SK-N-SH (cell line): Measurements from ENCODE around the gene PEPD. TPM values are rescaled to one million over a fixed set of nuclear protein-coding genes. Genes with fewer than 3 reads are reported as not detected.

Source experiments
- CTCF ChIA-PET: fragments of 300-600, 350-600 bp; formaldehyde crosslinking; extraction: SDS; loops from one replicate; lab custom pipeline; 2021; lab: Yijun Ruan, JAX
- POLR2A ChIA-PET: fragments of 350-600 bp; sonication (Branson Sonifier 250); formaldehyde crosslinking; extraction: SDS; loops from one replicate; lab custom pipeline; 2020; ENCODE audit warnings: antibody characterized with exemption, inconsistent platforms; lab: Yijun Ruan, JAX
- DNase-seq: peaks from one replicate; pipeline ENCODE4 v3.0.0; 2012
- H2AFZ ChIP-seq: fragments of 200-600 bp; sonication (generic); 2 replicates; pipeline ENCODE4 v1.8.1; 2016; ENCODE audit warnings: antibody characterized with exemption, mild to moderate bottlenecking, low read depth
- H3F3A ChIP-seq: fragments of 200-600 bp; sonication (generic); replicated peaks from 2 replicates; pipeline ENCODE3; 2016; ENCODE audit warnings: antibody characterized with exemption, mild to moderate bottlenecking; ENCODE audit not compliant: insufficient read depth
- H3K27ac ChIP-seq, 2 experiments: fragments of 200-500 bp in 1 of 2; fragments of 200-600 bp in 1 of 2; sonication (Bioruptor generic) in 1 of 2; sonication (generic), shearing (Covaris generic) in 1 of 2; 2 replicates each; pipeline versions ENCODE4 v1.5.1 to v1.6.1; 2014 to 2016; ENCODE audit warnings: low read depth in 2 of 2, inconsistent platforms in 1 of 2, low read length in 1 of 2, mild to moderate bottlenecking in 1 of 2, mixed read lengths in 1 of 2
- H3K27me3 ChIP-seq: fragments of 200-600 bp; sonication (generic), shearing (Covaris generic); 2 replicates; pipeline ENCODE4 v1.6.1; 2016; ENCODE audit warnings: mixed run types; ENCODE audit not compliant: insufficient read depth
- H3K36me3 ChIP-seq, 2 experiments: fragments of 200-500 bp in 1 of 2; fragments of 200-600 bp in 1 of 2; sonication (Bioruptor generic) in 1 of 2; sonication (generic) in 1 of 2; replicated peaks in 1 of 2; 2 replicates each; pipeline versions ENCODE3 to v1.5.1; 2014 to 2016; ENCODE audit warnings: low read length in 1 of 2, mild to moderate bottlenecking in 1 of 2; ENCODE audit not compliant: insufficient read depth in 2 of 2, control insufficient read depth in 1 of 2
- H3K4me1 ChIP-seq, 2 experiments: fragments of 200-500 bp in 1 of 2; fragments of 200-600 bp in 1 of 2; sonication (Bioruptor generic) in 1 of 2; sonication (generic), shearing (Covaris generic) in 1 of 2; 2 replicates each; pipeline versions ENCODE4 v1.5.1 to v1.6.1; 2014 to 2016; ENCODE audit warnings: low read depth in 1 of 2, low read length in 1 of 2, mixed run types in 1 of 2; ENCODE audit not compliant: insufficient read depth in 2 of 2, control insufficient read depth in 1 of 2
- H3K4me2 ChIP-seq: fragments of 200-600 bp; sonication (generic), shearing (Covaris generic); 2 replicates; pipeline ENCODE4 v1.6.1; 2017; ENCODE audit warnings: mixed run types
- H3K4me3 ChIP-seq, 2 experiments: fragments of 200-500 bp in 1 of 2; fragments of 200-600 bp in 1 of 2; sonication (Bioruptor generic) in 1 of 2; sonication (generic), shearing (Covaris generic) in 1 of 2; 2 replicates each; pipeline versions ENCODE4 v1.5.1 to v1.8.1; 2014 to 2016; ENCODE audit warnings: low read depth in 2 of 2, inconsistent platforms in 1 of 2, low read length in 1 of 2, mild to moderate bottlenecking in 1 of 2, mixed read lengths in 1 of 2, moderate library complexity in 1 of 2
- H3K79me2 ChIP-seq: fragments of 200-600 bp; sonication (generic); 2 replicates; pipeline ENCODE4 v1.8.1; 2017; ENCODE audit warnings: mild to moderate bottlenecking; ENCODE audit not compliant: insufficient read depth
- H3K9ac ChIP-seq: fragments of 200-600 bp; sonication (generic); 2 replicates; pipeline ENCODE4 v1.6.1; 2017; ENCODE audit warnings: mixed run types
- H3K9me2 ChIP-seq: fragments of 200-600 bp; sonication (generic); 2 replicates; pipeline ENCODE4 v1.6.1; 2017; ENCODE audit warnings: mixed run types
- H3K9me3 ChIP-seq: fragments of 200-600 bp; sonication (generic); 2 replicates; pipeline ENCODE4 v1.6.1; 2017; ENCODE audit warnings: mixed run types, mild to moderate bottlenecking, moderate library complexity
- H4K20me1 ChIP-seq: fragments of 200-600 bp; sonication (generic); 2 replicates; pipeline ENCODE4 v1.6.1; 2017; ENCODE audit warnings: mild to moderate bottlenecking, mixed run types; ENCODE audit not compliant: insufficient read depth
- CHD2 ChIP-seq: fragments of 150-350 bp; IDR thresholded peaks from 2 replicates; pipeline ENCODE4 v1.6.1; 2018; ENCODE audit warnings: low read length; ENCODE audit not compliant: partially characterized antibody
- EP300 ChIP-seq, 2 experiments: IDR thresholded peaks; 2 replicates each; pipeline versions ENCODE4 v1.4.0 to v1.6.1; 2012; ENCODE audit warnings: borderline replicate concordance in 1 of 2, low read depth in 1 of 2, low read length in 1 of 2
- EZH2phosphoT487 ChIP-seq: fragments of 200-600 bp; sonication (generic); IDR thresholded peaks from 2 replicates; pipeline ENCODE4 v1.6.1; 2017; ENCODE audit warnings: low read depth, mixed run types, mild to moderate bottlenecking, antibody characterized with exemption, moderate library complexity, borderline replicate concordance
- GABPA ChIP-seq: IDR thresholded peaks from 2 replicates; pipeline ENCODE4 v1.4.0; 2012; ENCODE audit warnings: low read depth, mild to moderate bottlenecking
- GATA2 ChIP-seq: sonication (generic); formaldehyde crosslinking; IDR thresholded peaks from 2 replicates; pipeline ENCODE4 v1.5.0; 2020; ENCODE audit warnings: mild to moderate bottlenecking, missing genetic modification reagents
- JUND ChIP-seq: IDR thresholded peaks from 2 replicates; pipeline ENCODE4 v1.4.0; 2012
- MEF2A ChIP-seq: IDR thresholded peaks from 2 replicates; pipeline ENCODE4 v1.4.0; 2012; ENCODE audit warnings: low read depth, borderline replicate concordance
- MXI1 ChIP-seq: IDR thresholded peaks from 2 replicates; pipeline ENCODE4 v1.6.1; 2012; ENCODE audit warnings: mild to moderate bottlenecking, low read depth, low read length, improper control_type of control experiment
- POLR2AphosphoS5 ChIP-seq: IDR thresholded peaks from 2 replicates; pipeline ENCODE4 v1.6.1; 2012; ENCODE audit warnings: low read depth, low read length
- RAD21 ChIP-seq: IDR thresholded peaks from 2 replicates; pipeline ENCODE4 v1.6.1; 2012; ENCODE audit warnings: mild to moderate bottlenecking, low read length
- RFX5 ChIP-seq: IDR thresholded peaks from 2 replicates; pipeline ENCODE4 v1.6.1; 2012; ENCODE audit warnings: mild to moderate bottlenecking, improper control_type of control experiment, low read length
- TAF1 ChIP-seq: IDR thresholded peaks from 2 replicates; pipeline ENCODE4 v1.6.1; 2012; ENCODE audit warnings: low read depth, mild to moderate bottlenecking, low read length, moderate library complexity, borderline replicate concordance
- TCF12 ChIP-seq: IDR thresholded peaks from 2 replicates; pipeline ENCODE4 v1.4.0; 2012
- TEAD4 ChIP-seq: IDR thresholded peaks from 2 replicates; pipeline ENCODE4 v1.4.0; 2012; ENCODE audit warnings: mild to moderate bottlenecking, borderline replicate concordance; ENCODE audit not compliant: insufficient read depth
- WGBS: methylation state at CpG from one replicate; pipeline ENCODE4 v1.1.6; 2017; ENCODE audit warnings: low lambda C conversion rate; 5-methylcytosine and 5-hydroxymethylcytosine counted together
- polyA plus RNA-seq, 3 experiments: library from polyadenylated mRNA; depleted of rRNA; stranded (reverse); fragments of >200 nt; gene quantifications; 2 replicates each; pipeline ENCODE4 v1.2.3, GENCODE V29; 2012
- TF ChIP-seq, protein P1 (sequence below): fragments of 200-600 bp; sonication (generic); IDR thresholded peaks from 2 replicates; pipeline ENCODE4 v1.6.1; 2017; ENCODE audit warnings: antibody characterized with exemption, mild to moderate bottlenecking, moderate library complexity
- TF ChIP-seq, protein P2 (sequence below): IDR thresholded peaks from 2 replicates; pipeline ENCODE4 v1.4.0; 2012; ENCODE audit warnings: low read depth, borderline replicate concordance
- TF ChIP-seq, protein P3 (sequence below): IDR thresholded peaks from 2 replicates; pipeline ENCODE4 v1.4.0; 2012; ENCODE audit warnings: low read depth

The PEPD gene
- polyA plus RNA-seq, 1 of the 3 experiments (the other 2 are of a cell fraction), result 88.9 TPM

DNA sequence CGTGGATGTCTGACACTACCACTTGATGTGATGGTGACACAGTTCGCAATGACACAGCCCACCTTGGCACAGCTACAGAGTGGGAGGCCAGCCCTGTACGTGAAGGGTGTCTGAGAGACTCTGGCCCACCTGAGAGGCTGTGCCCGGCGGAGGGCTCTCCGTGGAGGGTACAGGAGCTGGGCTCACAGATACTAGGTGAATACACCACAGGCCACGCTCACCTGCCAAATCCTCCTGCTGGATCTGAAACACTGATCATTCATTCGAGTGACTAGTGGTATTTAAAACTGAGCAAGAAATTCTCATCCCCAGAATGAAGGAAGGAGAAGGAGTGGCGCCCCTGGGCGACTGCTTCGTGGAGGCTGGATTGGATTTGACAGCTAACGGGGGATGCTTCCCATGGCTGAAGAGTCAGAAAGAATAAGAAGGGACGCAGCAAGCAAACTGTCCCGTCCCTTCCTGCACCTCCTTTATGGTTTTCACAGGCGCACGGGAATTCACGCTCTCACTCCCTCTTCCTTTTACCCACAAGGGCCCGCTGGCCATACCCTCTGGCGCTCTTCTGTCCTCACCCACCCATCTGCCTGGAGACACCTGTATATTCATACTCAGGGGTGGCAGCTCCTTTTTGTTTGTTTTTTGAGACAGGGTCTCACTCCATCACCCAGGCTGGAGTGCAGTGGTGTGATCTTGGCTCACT lies 123.1 kb downstream of the PEPD start:
- H3K9ac ChIP-seq, result no peak overlapping the region
- no peaks in the 10 kb centered on the region for H3K9me2 ChIP-seq
- TF ChIP-seq MXI1 (no peak), EZH2phosphoT487 (no peak), JUND (no peak), MEF2A (no peak), RAD21 (no peak)
- TF ChIP-seq, protein P1, sequence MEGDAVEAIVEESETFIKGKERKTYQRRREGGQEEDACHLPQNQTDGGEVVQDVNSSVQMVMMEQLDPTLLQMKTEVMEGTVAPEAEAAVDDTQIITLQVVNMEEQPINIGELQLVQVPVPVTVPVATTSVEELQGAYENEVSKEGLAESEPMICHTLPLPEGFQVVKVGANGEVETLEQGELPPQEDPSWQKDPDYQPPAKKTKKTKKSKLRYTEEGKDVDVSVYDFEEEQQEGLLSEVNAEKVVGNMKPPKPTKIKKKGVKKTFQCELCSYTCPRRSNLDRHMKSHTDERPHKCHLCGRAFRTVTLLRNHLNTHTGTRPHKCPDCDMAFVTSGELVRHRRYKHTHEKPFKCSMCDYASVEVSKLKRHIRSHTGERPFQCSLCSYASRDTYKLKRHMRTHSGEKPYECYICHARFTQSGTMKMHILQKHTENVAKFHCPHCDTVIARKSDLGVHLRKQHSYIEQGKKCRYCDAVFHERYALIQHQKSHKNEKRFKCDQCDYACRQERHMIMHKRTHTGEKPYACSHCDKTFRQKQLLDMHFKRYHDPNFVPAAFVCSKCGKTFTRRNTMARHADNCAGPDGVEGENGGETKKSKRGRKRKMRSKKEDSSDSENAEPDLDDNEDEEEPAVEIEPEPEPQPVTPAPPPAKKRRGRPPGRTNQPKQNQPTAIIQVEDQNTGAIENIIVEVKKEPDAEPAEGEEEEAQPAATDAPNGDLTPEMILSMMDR, result no peak
- TF ChIP-seq, protein P2, sequence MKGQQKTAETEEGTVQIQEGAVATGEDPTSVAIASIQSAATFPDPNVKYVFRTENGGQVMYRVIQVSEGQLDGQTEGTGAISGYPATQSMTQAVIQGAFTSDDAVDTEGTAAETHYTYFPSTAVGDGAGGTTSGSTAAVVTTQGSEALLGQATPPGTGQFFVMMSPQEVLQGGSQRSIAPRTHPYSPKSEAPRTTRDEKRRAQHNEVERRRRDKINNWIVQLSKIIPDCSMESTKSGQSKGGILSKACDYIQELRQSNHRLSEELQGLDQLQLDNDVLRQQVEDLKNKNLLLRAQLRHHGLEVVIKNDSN, result no peak
- ChIA-PET POLR2A (interaction anchor here (1.0 kb wide), 1 partner anchor 25 kb away, joined by 3 read pairs; the partner anchor contains the start of gene CEBPG), CTCF (interaction anchor here (1.1 to 22.5 kb wide), 10 partner anchors 8 to 379 kb away, joined by 4 to 511 read pairs (median 6); partner anchors contain the start of genes CEBPA and CEBPG)
- H3K27ac ChIP-seq, result no peak overlapping the region
- no peaks in the 10 kb centered on the region for H3K79me2 ChIP-seq
- H3K4me2 ChIP-seq, result no peak overlapping the region
- no peaks in the 10 kb centered on the region for H3K36me3 ChIP-seq
- 81% methylated on average over 19 of the region's 19 CpGs for WGBS
- H2AFZ ChIP-seq, result no peak overlapping the region
- no peak overlapping the region for H3K4me3 ChIP-seq
- H3K27me3 ChIP-seq, result no peaks in the 10 kb centered on the region
- DNase-seq, result no peak
- no peaks in the 10 kb centered on the region; a peak in 1 of 4 replicates for H3K4me1 ChIP-seq
- peaks cover 7% of the 10 kb centered on the region; the same call in 1 of the 2 replicates for H4K20me1 ChIP-seq
- H3F3A ChIP-seq, result no peaks in the 10 kb centered on the region
- no peaks in the 10 kb centered on the region for H3K9me3 ChIP-seq

DNA sequence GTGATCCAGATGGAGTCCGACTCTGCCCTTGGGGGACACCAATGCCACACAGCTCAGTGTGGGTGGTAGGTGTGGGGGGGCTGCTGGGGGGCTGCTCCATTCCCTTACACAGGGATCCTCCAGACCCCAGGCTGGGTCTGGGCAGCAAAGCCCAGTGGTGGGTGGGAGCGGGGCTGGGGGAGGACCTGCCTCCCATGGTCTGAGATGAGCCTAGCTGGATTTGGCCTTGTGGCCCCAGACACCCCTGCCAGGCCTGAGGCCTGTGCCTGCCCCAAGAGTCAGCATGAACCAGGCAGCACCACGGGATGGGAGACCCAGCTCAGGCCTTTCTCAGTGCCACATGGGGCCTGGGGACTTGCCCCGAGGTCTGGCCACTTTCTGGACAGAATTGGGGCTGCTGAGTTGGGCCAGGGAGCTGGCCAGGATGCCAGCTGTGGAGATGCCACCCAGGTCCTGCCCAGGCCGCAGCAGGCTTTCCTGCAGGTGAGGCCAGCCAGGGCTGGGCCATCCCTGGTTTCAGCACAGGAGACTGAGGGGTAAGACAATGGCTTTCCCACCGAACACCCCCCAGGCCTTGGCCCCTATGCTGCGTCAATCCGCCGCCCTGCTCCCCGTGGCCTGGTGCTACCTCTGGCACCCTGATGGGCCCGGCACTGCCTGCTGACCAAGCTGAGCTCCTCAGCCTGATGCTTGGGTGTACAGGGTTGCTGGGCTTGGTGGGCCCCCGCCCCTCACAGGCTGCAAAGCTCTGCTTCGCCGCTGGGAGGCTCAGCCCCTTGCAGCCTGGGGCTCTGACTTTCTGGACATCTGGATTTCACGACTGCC lies 123.8 kb downstream of the PEPD start:
- no peaks in the 10 kb centered on the region for H3K9me3 ChIP-seq
- CTCF ChIA-PET, result interaction anchor here (0.7 to 22.5 kb wide), 11 partner anchors 8 to 381 kb away, joined by 3 to 511 read pairs (median 5); partner anchors contain the start of gene CEBPG
- TF ChIP-seq GATA2 (CRISPR knock-in tag), result no peak
- no peak for TF ChIP-seq POLR2AphosphoS5
- TF ChIP-seq TEAD4, result no peak
- no peak for TF ChIP-seq TCF12
- TF ChIP-seq TAF1, result no peak
- no peak for TF ChIP-seq EP300 (IDR thresholded peaks at IDR 0.05; ENCODE audit: borderline replicate concordance in 1 of 2, low read depth in 1 of 2, low read length in 1 of 2)
- no peak for TF ChIP-seq CHD2
- TF ChIP-seq, protein P1, result no peak; the same call in 1 of the 2 replicates
- no peak for TF ChIP-seq MXI1
- TF ChIP-seq, protein P2, result no peak
- no peak for TF ChIP-seq RFX5
- TF ChIP-seq GABPA, result no peak
- TF ChIP-seq, protein P3, sequence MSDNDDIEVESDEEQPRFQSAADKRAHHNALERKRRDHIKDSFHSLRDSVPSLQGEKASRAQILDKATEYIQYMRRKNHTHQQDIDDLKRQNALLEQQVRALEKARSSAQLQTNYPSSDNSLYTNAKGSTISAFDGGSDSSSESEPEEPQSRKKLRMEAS, result no peak

More for the DNA sequence above, 123.8 kb downstream of the PEPD start:
- Histone ChIP-seq H3K4me1 (peaks cover 0 to 2% of the 10 kb centered on the region in 2 experiments; a peak in 1 of 4 replicates), H3K4me3 (no peak overlapping the region), H3K36me3 (no peaks in the 10 kb centered on the region), H3K9me2 (no peaks in the 10 kb centered on the region), H3F3A (no peaks in the 10 kb centered on the region), H3K27me3 (no peaks in the 10 kb centered on the region), H4K20me1 (peaks cover 8% of the 10 kb centered on the region; the same call in 1 of the 2 replicates), H2AFZ (no peak overlapping the region), H3K79me2 (no peaks in the 10 kb centered on the region), H3K4me2 (no peak overlapping the region), H3K9ac (no peak overlapping the region), H3K27ac (no peak overlapping the region)
- peak; percentile 68 for DNase-seq
- 83% methylated on average over 9 of the region's 15 CpGs for WGBS
- POLR2A ChIA-PET, result interaction anchor here (0.6 to 1.0 kb wide), 2 partner anchors 24 to 96 kb away, joined by 3 read pairs; partner anchors contain the start of gene CEBPG
